DOHH2 (cell line): ENCODE measurements around the gene PCDH15.

Source experiments
- EZH2phosphoT487 ChIP-seq: fragments of 200-600 bp; sonication (generic); IDR thresholded peaks from 2 replicates; pipeline ENCODE4 v1.6.1; 2017; ENCODE audit warnings: borderline replicate concordance, mild to moderate bottlenecking, antibody characterized with exemption, low read length, moderate library complexity, mixed read lengths
- TF ChIP-seq, protein P1 (sequence below): fragments of 200-600 bp; sonication (generic); IDR thresholded peaks from one replicate; pipeline ENCODE4 v1.5.1; 2014; ENCODE audit warnings: antibody characterized with exemption, mild to moderate bottlenecking, low read depth, low read length; ENCODE audit not compliant: poor library complexity, severe bottlenecking

DNA sequence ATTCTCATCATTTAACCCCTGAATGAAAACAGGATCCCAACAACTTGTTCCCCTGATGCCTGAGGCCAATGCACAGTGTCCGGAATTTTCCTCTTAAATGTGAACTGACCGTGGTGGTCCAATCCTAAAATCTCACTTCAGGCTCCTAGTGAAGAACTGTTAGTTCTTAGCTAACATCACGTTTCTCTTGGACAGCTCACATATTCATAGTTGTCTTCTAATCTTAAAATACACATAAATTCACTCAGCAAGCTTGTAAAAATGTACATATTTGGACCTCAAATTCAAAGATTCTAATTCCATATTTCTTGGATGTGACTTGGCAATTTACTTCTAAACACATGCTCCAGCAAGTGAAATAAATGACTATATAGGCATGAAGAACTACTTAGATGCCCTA lies 297.2 kb downstream of the PCDH15 start:
- TF ChIP-seq, protein P1, sequence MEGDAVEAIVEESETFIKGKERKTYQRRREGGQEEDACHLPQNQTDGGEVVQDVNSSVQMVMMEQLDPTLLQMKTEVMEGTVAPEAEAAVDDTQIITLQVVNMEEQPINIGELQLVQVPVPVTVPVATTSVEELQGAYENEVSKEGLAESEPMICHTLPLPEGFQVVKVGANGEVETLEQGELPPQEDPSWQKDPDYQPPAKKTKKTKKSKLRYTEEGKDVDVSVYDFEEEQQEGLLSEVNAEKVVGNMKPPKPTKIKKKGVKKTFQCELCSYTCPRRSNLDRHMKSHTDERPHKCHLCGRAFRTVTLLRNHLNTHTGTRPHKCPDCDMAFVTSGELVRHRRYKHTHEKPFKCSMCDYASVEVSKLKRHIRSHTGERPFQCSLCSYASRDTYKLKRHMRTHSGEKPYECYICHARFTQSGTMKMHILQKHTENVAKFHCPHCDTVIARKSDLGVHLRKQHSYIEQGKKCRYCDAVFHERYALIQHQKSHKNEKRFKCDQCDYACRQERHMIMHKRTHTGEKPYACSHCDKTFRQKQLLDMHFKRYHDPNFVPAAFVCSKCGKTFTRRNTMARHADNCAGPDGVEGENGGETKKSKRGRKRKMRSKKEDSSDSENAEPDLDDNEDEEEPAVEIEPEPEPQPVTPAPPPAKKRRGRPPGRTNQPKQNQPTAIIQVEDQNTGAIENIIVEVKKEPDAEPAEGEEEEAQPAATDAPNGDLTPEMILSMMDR, result no peak
- no peak for TF ChIP-seq EZH2phosphoT487
